Left ventricle myocardium inferior (tissue), 1 donor: ENCODE measurements around the gene TLR1. TPM values are rescaled to one million over a fixed set of nuclear protein-coding genes. Genes with fewer than 3 reads are reported as not detected.

ENCODE experiments used
- DNase-seq: peaks from one replicate; pipeline ENCODE4 v3.0.0-alpha.2; 2020
- H3K27ac ChIP-seq: fragments of 200-600 bp; replicated peaks from 2 replicates; pipeline ENCODE4 v1.8.0; 2021
- H3K27me3 ChIP-seq: fragments of 200-600 bp; 2 replicates; pipeline ENCODE4 v1.8.0; 2021; ENCODE audit warnings: low read depth
- H3K36me3 ChIP-seq: fragments of 200-600 bp; 2 replicates; pipeline ENCODE4 v1.8.0; 2021
- H3K4me1 ChIP-seq: fragments of 200-600 bp; 2 replicates; pipeline ENCODE4 v1.8.0; 2021
- H3K4me3 ChIP-seq: fragments of 200-600 bp; 2 replicates; pipeline ENCODE4 v1.8.0; 2021; ENCODE audit warnings: mild to moderate bottlenecking, moderate library complexity
- H3K9me3 ChIP-seq: fragments of 200-600 bp; replicated peaks from 2 replicates; pipeline ENCODE4 v1.8.0; 2021
- CTCF ChIP-seq: fragments of 200-600 bp; IDR thresholded peaks from 2 replicates; pipeline ENCODE4 v1.8.0; 2021; ENCODE audit warnings: antibody characterized with exemption, mild to moderate bottlenecking, borderline replicate concordance
- intact Hi-C: fragments of 100-400 bp; cut with micrococcal nuclease; formaldehyde crosslinking; loops from one replicate; pipeline ENCODE4 v1.11.0; 2022
- total RNA-seq: library from RNA; stranded (reverse); fragmentation: NEBNext Ultra II Directional; extraction: Animal tissue kit (Norgen Biotek cat#: 25700); gene quantifications from one replicate; pipeline ENCODE4 v1.2.1, GENCODE V29; 2021
- donor health status: DM: no; HTN: yes; CAD: no; lungs with severe emphysema.

The TLR1 gene
- total RNA-seq, 1 donor from 2014 or later = 3.5 TPM

GRCh38 chr4:38752372-38752940 lies 52.1 kb downstream of the TLR1 start:
- peak overlapping the region; percentile 8 for H3K4me3 ChIP-seq
- DNase-seq = no peak
- H3K4me1 ChIP-seq = peaks cover 19% of the 10 kb centered on the region
- intact Hi-C loops = loop anchor here (10.0 kb wide), 1 partner anchor 102 kb away; the partner anchor contains the start of gene TLR6
- H3K27me3 ChIP-seq = no peaks in the 10 kb centered on the region
- TF ChIP-seq CTCF = no peak
- no peaks in the 10 kb centered on the region for H3K36me3 ChIP-seq
- peaks cover 5% of the 10 kb centered on the region for H3K9me3 ChIP-seq
- peak overlapping the region; percentile 49 for H3K27ac ChIP-seq

- no peak overlapping the region for H3K27ac ChIP-seq
- intact Hi-C loops = loop anchor here (10.0 kb wide), 1 partner anchor 103 kb away; the partner anchor contains the start of gene TLR6
- no peak for DNase-seq
- no peak overlapping the region for H3K4me3 ChIP-seq
- TF ChIP-seq CTCF = no peak
- no peaks in the 10 kb centered on the region for H3K27me3 ChIP-seq
- H3K4me1 ChIP-seq = peaks cover 19% of the 10 kb centered on the region
- no peaks in the 10 kb centered on the region for H3K36me3 ChIP-seq
- peaks cover 10% of the 10 kb centered on the region for H3K9me3 ChIP-seq
Observed at GRCh38 chr4:38751341-38752010, 53.1 kb downstream of the TLR1 start.

- H3K27me3 ChIP-seq = no peaks in the 10 kb centered on the region
- TF ChIP-seq CTCF = no peak
- no peak overlapping the region for H3K4me3 ChIP-seq
- no peak overlapping the region for H3K27ac ChIP-seq
- peaks cover 19% of the 10 kb centered on the region for H3K4me1 ChIP-seq
- DNase-seq = no peak
- intact Hi-C loops = no loop called here
- H3K36me3 ChIP-seq = no peaks in the 10 kb centered on the region
- H3K9me3 ChIP-seq = peaks cover 10% of the 10 kb centered on the region
Observed at GRCh38 chr4:38749336-38749735, 55.3 kb downstream of the TLR1 start.

GRCh38 chr4:38747629-38748028 lies 57.0 kb downstream of the TLR1 start:
- no peak for TF ChIP-seq CTCF
- Histone ChIP-seq H3K27ac (no peak overlapping the region), H3K27me3 (no peaks in the 10 kb centered on the region), H3K4me1 (peaks cover 9% of the 10 kb centered on the region), H3K36me3 (no peaks in the 10 kb centered on the region), H3K9me3 (peaks cover 10% of the 10 kb centered on the region), H3K4me3 (no peak overlapping the region)
- no peak for DNase-seq
- intact Hi-C loops = no loop called here

Other genes starting within 250 kb of the TLR1 start
- gene KLF3, start 140.6 kb downstream of the TLR1 start, total RNA-seq = 16.5 TPM
- gene TLR10, start 21.8 kb downstream of the TLR1 start, total RNA-seq = not detected
- 0.71 TPM for gene TLR6, start 52.0 kb upstream of the TLR1 start, total RNA-seq
- 19.5 TPM for gene FAM114A1, start 63.0 kb upstream of the TLR1 start, total RNA-seq
- gene TMEM156, start 227.6 kb upstream of the TLR1 start, total RNA-seq = not detected